Measurements from ENCODE around the gene DHRS9.

DHRS9 gene

DNA sequence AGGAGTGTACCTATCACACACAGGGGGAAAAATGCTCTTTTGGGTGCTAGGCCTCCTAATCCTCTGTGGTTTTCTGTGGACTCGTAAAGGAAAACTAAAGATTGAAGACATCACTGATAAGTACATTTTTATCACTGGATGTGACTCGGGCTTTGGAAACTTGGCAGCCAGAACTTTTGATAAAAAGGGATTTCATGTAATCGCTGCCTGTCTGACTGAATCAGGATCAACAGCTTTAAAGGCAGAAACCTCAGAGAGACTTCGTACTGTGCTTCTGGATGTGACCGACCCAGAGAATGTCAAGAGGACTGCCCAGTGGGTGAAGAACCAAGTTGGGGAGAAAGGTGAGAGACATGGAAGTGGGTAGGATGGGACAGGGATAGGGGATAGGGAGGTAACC is 12.2 kb downstream of the DHRS9 start (continued):
- TF ChIP-seq, protein P1, sequence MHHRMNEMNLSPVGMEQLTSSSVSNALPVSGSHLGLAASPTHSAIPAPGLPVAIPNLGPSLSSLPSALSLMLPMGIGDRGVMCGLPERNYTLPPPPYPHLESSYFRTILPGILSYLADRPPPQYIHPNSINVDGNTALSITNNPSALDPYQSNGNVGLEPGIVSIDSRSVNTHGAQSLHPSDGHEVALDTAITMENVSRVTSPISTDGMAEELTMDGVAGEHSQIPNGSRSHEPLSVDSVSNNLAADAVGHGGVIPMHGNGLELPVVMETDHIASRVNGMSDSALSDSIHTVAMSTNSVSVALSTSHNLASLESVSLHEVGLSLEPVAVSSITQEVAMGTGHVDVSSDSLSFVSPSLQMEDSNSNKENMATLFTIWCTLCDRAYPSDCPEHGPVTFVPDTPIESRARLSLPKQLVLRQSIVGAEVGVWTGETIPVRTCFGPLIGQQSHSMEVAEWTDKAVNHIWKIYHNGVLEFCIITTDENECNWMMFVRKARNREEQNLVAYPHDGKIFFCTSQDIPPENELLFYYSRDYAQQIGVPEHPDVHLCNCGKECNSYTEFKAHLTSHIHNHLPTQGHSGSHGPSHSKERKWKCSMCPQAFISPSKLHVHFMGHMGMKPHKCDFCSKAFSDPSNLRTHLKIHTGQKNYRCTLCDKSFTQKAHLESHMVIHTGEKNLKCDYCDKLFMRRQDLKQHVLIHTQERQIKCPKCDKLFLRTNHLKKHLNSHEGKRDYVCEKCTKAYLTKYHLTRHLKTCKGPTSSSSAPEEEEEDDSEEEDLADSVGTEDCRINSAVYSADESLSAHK (tag by site-specific recombination; IDR thresholded peaks at IDR 0.05), result no peak

DNA sequence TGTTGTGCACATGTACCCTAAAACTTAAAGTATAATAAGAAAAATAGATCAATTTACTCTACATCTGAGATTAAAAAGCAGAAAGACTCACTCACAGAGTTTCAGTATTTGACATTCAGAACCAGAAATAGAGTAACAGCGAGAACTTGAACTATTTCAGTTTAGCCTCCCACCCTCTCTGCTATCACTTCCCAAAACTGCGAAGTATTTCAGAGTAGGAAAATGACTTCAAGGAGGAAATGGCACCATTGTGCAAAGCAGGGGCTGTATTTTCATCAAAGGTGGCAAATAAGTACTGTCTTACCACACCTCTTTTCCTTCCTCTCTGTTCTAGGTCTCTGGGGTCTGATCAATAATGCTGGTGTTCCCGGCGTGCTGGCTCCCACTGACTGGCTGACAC is 13.6 kb downstream of the DHRS9 start:
- TF ChIP-seq ZNF701 (tag by site-specific recombination; IDR thresholded peaks at IDR 0.05) (no peak), ZNF501 (tag by site-specific recombination; IDR thresholded peaks at IDR 0.05) (no peak), ZNF394 (tag by site-specific recombination; IDR thresholded peaks at IDR 0.05; ENCODE audit: borderline replicate concordance) (no peak), ZNF792 (tag by site-specific recombination; IDR thresholded peaks at IDR 0.05) (no peak), ZNF621 (tag by site-specific recombination; IDR thresholded peaks at IDR 0.05) (no peak), ZNF658 (tag by site-specific recombination; IDR thresholded peaks at IDR 0.05) (no peak), ZNF248 (tag by site-specific recombination; IDR thresholded peaks at IDR 0.05) (no peak), ZNF184 (tag by site-specific recombination; IDR thresholded peaks at IDR 0.05) (no peak)
- TF ChIP-seq, protein P2, sequence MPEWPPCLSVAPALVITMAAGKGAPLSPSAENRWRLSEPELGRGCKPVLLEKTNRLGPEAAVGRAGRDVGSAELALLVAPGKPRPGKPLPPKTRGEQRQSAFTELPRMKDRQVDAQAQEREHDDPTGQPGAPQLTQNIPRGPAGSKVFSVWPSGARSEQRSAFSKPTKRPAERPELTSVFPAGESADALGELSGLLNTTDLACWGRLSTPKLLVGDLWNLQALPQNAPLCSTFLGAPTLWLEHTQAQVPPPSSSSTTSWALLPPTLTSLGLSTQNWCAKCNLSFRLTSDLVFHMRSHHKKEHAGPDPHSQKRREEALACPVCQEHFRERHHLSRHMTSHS (tag by site-specific recombination; IDR thresholded peaks at IDR 0.05), result no peak
- CTCF ChIA-PET, result no interaction called here
- Histone ChIP-seq H3K36me3 (ENCODE audit: control insufficient read depth in 2 of 2, insufficient read depth in 1 of 2, low read length in 2 of 2) (no peaks in the 10 kb centered on the region), H3K27ac (ENCODE audit: extremely low read depth, low read depth, low read length) (no peak overlapping the region), H3K9me3 (ENCODE audit: control insufficient read depth, insufficient read depth, low read depth, low read length) (no peaks in the 10 kb centered on the region), H3K4me1 (ENCODE audit: control insufficient read depth, insufficient read depth, low read length) (no peaks in the 10 kb centered on the region), H3K4me3 (ENCODE audit: low read depth, low read length) (no peak overlapping the region)
- POLR2A ChIA-PET, result no interaction called here

DNA sequence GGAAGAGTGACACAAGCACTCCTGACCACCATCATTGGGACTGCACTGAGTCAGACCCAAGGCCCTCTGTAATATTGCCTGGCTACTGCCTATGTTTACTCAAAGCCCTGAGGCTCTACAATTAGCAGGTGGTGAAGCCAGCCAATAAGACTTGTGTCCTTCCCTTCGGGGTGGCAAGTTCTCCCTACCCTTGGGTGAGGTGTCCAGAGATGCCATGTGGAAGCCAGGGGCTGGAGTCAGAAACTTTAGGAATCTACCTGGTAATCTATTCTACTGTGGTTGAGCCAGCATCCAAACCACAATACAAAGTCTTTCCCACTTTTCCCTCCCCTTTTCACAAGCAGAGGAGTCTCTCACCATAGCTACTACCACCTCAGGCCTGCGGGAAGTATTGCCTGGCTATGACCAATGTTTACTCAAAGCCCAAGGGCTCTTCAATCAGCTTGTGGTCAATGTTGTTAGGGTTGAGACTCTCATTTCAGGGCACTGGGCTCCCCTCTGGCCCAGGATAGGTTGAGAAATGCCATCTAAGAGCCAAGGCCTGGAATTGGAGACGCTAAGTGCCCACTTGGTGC is 17.6 kb downstream of the DHRS9 start:
- Histone ChIP-seq H3K4me1 (ENCODE audit: control insufficient read depth, insufficient read depth, low read length) (no peaks in the 10 kb centered on the region), H3K4me3 (ENCODE audit: low read depth, low read length) (no peak overlapping the region), H3K9me3 (ENCODE audit: control insufficient read depth, insufficient read depth, low read depth, low read length) (no peaks in the 10 kb centered on the region), H3K36me3 (ENCODE audit: control insufficient read depth in 2 of 2, insufficient read depth in 1 of 2, low read length in 2 of 2) (no peaks in the 10 kb centered on the region), H3K27ac (ENCODE audit: extremely low read depth, low read depth, low read length) (no peak overlapping the region)
- CTCF ChIA-PET, result no interaction called here
- TF ChIP-seq ZNF791 (tag by site-specific recombination; IDR thresholded peaks at IDR 0.05) (no peak), ZNF785 (tag by site-specific recombination; IDR thresholded peaks at IDR 0.05) (no peak), WT1 (tag by site-specific recombination; IDR thresholded peaks at IDR 0.05) (no peak), ZNF747 (tag by site-specific recombination; IDR thresholded peaks at IDR 0.05) (no peak), ZNF223 (tag by site-specific recombination; IDR thresholded peaks at IDR 0.05) (no peak)
- POLR2A ChIA-PET, result no interaction called here

DNA sequence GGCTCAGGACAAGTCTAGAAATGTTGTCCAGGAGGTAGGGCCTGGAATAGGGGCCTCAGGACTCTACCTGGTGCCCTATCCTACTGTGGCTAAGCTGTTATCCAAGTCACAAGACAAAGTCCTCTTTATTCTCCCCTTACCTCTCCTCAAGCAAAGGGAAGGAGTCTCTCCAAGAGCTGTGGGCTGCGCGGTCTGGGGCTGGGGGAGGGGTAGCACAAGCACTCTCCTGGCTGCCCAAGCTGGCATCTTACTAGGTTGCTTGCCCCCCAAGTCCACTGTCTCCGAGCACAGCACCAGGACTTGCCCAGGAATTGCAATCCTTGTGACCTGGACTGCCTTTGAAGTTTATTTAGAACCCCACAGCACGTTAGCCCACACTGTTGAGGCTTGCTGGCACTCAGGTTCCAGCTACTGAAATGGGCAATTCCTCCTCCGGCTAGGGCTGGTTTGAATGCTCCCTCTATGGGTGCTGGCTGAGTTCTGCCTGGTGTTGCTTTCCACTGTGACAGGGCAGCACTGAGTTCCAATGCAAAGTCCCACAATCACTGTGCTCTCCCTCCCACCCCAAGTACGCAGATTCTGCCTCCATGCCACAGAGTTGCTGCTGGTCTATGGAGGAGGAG is 18.5 kb downstream of the DHRS9 start:
- no peaks in the 10 kb centered on the region for H3K36me3 ChIP-seq (ENCODE audit: control insufficient read depth in 2 of 2, insufficient read depth in 1 of 2, low read length in 2 of 2)
- no peaks in the 10 kb centered on the region for H3K4me1 ChIP-seq (ENCODE audit: control insufficient read depth, insufficient read depth, low read length)
- H3K4me3 ChIP-seq (ENCODE audit: low read depth, low read length), result no peak overlapping the region
- H3K27ac ChIP-seq (ENCODE audit: extremely low read depth, low read depth, low read length), result no peak overlapping the region
- CTCF ChIA-PET, result no interaction called here
- no peaks in the 10 kb centered on the region for H3K9me3 ChIP-seq (ENCODE audit: control insufficient read depth, insufficient read depth, low read depth, low read length)
- POLR2A ChIA-PET, result no interaction called here
- TF ChIP-seq, protein P3, sequence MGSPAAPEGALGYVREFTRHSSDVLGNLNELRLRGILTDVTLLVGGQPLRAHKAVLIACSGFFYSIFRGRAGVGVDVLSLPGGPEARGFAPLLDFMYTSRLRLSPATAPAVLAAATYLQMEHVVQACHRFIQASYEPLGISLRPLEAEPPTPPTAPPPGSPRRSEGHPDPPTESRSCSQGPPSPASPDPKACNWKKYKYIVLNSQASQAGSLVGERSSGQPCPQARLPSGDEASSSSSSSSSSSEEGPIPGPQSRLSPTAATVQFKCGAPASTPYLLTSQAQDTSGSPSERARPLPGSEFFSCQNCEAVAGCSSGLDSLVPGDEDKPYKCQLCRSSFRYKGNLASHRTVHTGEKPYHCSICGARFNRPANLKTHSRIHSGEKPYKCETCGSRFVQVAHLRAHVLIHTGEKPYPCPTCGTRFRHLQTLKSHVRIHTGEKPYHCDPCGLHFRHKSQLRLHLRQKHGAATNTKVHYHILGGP (tag by site-specific recombination; IDR thresholded peaks at IDR 0.05), result no peak
- no peak for TF ChIP-seq ZNF670 (tag by site-specific recombination; IDR thresholded peaks at IDR 0.05; ENCODE audit: low read depth)
- TF ChIP-seq ZNF19 (tag by site-specific recombination; IDR thresholded peaks at IDR 0.05; ENCODE audit: low read depth), result no peak
- no peak for TF ChIP-seq ZNF677 (tag by site-specific recombination; IDR thresholded peaks at IDR 0.05)
- TF ChIP-seq ZNF600 (tag by site-specific recombination; IDR thresholded peaks at IDR 0.05), result no peak
- TF ChIP-seq, protein P4, sequence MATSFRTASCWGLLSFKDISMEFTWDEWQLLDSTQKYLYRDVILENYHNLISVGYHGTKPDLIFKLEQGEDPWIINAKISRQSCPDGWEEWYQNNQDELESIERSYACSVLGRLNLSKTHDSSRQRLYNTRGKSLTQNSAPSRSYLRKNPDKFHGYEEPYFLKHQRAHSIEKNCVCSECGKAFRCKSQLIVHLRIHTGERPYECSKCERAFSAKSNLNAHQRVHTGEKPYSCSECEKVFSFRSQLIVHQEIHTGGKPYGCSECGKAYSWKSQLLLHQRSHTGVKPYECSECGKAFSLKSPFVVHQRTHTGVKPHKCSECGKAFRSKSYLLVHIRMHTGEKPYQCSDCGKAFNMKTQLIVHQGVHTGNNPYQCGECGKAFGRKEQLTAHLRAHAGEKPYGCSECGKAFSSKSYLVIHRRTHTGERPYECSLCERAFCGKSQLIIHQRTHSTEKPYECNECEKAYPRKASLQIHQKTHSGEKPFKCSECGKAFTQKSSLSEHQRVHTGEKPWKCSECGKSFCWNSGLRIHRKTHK (tag by site-specific recombination; IDR thresholded peaks at IDR 0.05), result no peak
- TF ChIP-seq, protein P5, sequence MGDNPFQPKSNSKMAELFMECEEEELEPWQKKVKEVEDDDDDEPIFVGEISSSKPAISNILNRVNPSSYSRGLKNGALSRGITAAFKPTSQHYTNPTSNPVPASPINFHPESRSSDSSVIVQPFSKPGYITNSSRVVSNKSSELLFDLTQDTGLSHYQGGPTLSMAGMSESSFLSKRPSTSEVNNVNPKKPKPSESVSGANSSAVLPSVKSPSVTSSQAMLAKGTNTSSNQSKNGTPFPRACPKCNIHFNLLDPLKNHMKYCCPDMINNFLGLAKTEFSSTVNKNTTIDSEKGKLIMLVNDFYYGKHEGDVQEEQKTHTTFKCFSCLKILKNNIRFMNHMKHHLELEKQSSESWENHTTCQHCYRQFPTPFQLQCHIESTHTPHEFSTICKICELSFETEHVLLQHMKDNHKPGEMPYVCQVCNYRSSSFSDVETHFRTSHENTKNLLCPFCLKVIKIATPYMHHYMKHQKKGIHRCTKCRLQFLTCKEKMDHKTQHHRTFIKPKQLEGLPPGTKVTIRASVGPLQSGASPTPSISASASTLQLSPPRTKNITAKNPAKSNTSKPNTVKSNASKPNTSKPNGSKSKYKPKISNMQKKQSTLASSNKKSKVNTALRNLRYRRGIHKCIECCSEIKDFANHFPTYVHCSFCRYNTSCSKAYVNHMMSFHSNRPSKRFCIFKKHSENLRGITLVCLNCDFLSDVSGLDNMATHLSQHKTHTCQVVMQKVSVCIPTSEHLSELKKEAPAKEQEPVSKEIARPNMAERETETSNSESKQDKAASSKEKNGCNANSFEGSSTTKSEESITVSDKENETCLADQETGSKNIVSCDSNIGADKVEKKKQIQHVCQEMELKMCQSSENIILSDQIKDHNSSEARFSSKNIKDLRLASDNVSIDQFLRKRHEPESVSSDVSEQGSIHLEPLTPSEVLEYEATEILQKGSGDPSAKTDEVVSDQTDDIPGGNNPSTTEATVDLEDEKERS (tag by site-specific recombination; IDR thresholded peaks at IDR 0.05), result no peak

All from HEK293 (cell line).